GM13977 (cell line): ENCODE data around the gene KCNMA1.

Source experiments
- DNase-seq: peaks from one replicate; pipeline ENCODE4 v3.0.0; 2012; ENCODE audit warnings: low spot score
- in situ Hi-C: fragments of 300-500 bp; cut with MboI; formaldehyde crosslinking; loops from one replicate; pipeline ENCODE4 v1.12.0; 2022; ENCODE audit warnings: low sequenced_read_pairs, low pct_unique_long_range_greater_than_20kb, mixed read lengths, inconsistent platforms; ENCODE audit not compliant: unreplicated experiment
- TF ChIP-seq, protein P1 (sequence below): IDR thresholded peaks from 2 replicates; pipeline ENCODE4 v1.5.1; 2012; ENCODE audit warnings: mild to moderate bottlenecking, control low read depth; ENCODE audit not compliant: insufficient read depth; ENCODE audit errors: extremely low read depth, missing control alignments

The KCNMA1 gene

DNA sequence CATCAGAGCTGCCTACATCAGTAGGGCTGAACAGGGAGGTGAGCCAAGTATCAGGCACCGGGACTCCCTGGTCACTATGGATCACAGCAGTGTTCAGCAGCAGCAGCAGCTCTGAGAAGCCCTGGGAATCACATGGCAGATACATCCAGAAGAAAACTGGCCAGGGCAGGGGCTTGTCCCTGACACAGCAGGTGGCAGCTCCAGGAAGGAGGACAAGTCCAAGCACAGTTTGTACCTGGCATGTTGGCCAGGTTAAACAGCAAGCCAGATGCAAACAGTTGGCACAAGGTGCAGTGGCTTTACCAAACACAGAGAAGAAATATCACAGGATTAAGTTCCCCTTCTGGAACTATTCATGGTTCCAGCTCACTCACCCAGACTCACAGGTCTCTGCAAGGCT is 139.4 kb downstream of the KCNMA1 start:
- in situ Hi-C loops: no loop called here
- DNase-seq: no peak

DNA sequence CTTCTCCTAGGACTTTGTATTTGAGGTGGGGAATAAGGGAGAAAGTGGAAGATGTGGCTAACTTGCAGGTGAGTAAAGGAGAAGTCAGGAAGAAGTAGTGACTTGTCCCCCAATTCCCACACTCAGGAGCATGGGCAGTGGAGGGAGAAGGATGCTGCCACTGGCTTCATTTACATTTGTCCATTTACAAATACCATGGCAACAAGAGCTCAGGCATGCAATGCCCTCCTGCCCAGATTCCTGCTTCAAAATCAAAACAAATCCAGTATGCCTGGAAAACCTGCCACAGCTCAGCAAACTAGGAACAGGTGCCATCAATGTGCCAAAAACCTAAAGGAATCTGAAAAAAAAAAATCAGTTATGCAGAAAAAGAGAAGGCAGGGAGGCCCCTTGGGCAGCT is 139.9 kb downstream of the KCNMA1 start:
- in situ Hi-C loops: no loop called here
- DNase-seq: no peak
- TF ChIP-seq, protein P1, sequence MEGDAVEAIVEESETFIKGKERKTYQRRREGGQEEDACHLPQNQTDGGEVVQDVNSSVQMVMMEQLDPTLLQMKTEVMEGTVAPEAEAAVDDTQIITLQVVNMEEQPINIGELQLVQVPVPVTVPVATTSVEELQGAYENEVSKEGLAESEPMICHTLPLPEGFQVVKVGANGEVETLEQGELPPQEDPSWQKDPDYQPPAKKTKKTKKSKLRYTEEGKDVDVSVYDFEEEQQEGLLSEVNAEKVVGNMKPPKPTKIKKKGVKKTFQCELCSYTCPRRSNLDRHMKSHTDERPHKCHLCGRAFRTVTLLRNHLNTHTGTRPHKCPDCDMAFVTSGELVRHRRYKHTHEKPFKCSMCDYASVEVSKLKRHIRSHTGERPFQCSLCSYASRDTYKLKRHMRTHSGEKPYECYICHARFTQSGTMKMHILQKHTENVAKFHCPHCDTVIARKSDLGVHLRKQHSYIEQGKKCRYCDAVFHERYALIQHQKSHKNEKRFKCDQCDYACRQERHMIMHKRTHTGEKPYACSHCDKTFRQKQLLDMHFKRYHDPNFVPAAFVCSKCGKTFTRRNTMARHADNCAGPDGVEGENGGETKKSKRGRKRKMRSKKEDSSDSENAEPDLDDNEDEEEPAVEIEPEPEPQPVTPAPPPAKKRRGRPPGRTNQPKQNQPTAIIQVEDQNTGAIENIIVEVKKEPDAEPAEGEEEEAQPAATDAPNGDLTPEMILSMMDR: no peak

More for the DNA sequence above, 139.4 kb downstream of the KCNMA1 start:
- TF ChIP-seq, protein P1: no peak

DNA sequence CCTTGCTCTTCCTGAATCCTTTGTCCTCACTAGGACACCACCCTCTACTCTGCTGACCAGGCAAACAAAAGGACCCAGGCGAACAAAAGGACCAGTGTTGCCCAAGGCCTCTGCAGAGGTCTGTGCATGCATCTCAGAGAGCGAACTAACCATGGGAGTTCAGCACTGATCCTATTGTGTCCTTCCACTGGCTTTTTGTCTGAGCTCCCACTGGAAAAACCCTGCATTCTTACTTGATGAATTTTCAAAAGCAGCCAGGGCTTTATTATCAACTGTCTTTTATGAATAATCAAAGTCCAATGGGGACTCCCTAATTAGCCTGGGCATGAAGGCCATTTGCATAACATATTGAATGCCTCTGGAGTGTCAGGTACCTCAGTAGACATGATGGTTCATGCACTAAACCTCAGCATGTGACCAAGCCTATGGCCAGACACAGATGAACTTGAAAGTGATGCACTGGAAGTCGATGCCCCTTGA is 140.6 kb downstream of the KCNMA1 start:
- in situ Hi-C loops: no loop called here
- DNase-seq: no peak
- TF ChIP-seq, protein P1: no peak

DNA sequence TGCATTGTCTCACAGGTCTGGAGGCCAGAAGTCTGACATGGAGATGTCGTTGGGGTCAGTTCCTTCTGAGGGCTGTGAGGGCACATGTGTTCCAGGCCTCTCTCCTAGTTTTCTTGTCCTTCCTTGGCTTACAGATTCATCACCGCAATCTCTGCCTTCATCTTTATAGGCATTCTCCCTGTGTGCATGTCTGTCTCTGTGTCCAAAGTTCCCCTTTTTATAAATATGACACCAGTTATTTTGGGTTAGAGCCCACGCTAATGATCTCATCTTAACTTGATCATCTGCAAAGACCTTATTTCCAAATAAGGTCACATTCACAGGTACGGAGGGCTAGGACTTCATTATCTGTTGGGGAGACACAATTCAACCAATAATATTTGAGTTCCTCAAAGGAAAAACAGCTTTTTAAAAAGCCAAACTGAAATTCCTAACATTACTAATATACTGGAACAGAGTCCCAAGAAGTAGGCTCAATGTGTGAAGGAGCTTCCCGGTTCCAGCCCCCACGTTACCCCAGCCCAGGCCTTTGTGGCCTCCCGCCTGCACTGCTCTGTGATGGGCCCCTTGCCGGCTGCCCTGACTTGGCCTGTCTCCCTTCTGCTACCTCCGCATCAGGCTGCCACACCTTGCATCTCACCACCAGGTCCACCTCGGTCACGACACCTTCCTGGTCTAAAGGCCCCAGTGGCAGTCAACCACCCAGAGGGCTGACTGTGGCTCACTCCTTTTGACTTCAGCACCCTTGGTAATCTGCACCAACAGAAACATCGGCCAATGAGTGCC is 142.7 kb downstream of the KCNMA1 start:
- in situ Hi-C loops: no loop called here
- DNase-seq: no peak
- TF ChIP-seq, protein P1: no peak

DNA sequence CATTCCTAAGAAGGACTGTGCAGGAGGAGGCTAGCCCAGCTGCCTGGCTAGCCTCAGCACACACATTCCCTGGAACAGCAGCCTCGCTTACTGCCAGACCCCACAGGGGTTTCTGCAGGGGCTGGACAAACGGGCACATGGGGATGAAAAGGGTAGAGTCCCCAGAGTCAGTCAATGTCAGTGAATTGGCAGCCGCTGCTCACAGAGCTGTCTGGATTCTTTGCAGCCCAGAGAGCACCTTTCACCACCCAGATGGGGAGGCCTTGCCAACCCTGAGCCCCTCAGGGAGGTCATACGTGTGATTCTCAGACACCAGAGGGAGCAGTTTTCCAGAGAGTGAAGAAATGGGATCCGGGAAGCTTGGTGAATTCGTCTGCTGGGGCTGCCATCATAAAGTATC is 143.3 kb downstream of the KCNMA1 start:
- no peak for DNase-seq
- in situ Hi-C loops: no loop called here
- TF ChIP-seq, protein P1: peak; percentile 3

DNA sequence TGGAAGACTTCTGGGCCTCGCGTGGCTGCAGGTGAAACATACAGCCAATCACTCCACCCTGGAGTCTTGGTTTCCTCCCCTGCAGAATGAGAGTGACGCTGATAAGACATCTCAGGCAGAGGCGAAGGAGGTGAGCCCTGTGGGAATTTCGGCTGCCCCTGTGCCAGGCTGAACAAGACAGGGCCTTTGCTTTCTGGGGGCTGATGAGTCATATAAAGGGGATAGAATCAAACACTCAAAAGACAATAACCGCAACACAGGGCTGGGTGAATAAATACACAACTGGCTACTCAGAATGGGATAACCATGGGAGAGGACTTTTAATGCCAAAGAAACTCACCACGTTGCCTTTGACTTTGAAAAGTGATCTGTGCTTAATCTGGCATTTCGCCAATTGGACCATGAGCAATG is 143.8 kb downstream of the KCNMA1 start:
- TF ChIP-seq, protein P1: no peak
- DNase-seq: no peak
- in situ Hi-C loops: no loop called here
